IPS DF 4.7 (cell line): Measurements from ENCODE around the gene SLC43A2.
"Not testable (repeated sequence)": the region's sequence is repeated elsewhere in the genome, so short reads cannot be mapped to it uniquely, and the experiment has no call there.

Experiments used
- DNase-seq: peaks from one replicate; pipeline ENCODE4 v3.0.0-alpha.2; 2013; ENCODE audit warnings: low spot score; ENCODE audit errors: extremely low read depth

SLC43A2 gene

GRCh38 chr17:1539811-1540210 lies 88.8 kb downstream of the SLC43A2 start:
- no peak for DNase-seq

DNA sequence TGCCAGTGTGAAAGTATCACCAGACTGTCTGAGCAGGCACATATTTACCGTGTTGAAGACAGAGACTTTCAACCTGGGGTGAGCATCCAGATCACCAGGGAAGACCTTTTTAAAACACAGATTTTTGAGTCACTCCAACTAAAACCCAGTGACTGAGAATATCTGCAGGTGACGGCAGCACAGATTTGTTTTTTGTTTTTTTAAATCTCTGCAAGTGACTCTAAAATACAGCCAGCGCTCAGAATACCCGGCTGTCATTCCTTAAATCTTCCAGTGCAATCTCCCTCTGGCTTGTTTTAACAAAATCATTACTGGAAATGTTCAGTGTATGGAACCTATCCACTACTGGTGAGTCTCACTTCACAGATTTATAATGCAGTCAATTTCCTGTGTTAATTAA lies 92.9 kb downstream of the SLC43A2 start:
- no peak for DNase-seq

DNA sequence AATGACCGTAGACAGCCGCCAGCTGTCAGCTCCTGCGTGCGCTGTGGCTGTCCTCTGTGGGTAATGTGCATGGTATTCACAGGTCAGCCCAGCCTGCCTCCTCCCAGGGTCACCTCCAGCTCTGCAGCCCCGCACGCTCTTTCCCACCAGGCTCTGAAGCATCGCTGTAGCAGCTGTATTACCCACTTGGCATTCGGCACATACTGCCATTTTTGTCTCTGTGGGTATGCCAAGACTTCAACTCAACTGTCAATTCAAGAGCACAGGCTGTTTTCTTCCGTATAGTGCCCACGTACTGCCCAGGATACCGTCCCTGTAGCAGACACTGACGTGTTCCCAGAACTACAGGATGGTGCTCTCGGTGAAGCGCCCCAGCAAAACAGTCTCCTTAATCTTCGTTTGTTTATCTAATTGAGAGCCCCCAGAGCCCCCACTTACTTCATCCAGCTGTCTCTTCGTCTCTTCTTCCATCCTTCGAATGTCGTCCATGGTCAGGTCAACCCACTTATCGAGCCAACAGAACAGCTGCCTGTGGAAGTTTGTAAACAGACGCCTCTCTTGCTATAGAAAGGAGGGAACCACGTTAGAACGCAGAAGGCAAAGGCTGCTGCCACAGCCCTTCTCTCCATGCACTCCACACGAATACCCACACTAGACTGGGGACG lies 94.8 kb downstream of the SLC43A2 start:
- no peak for DNase-seq

GRCh38 chr17:1532836-1533602 lies 95.6 kb downstream of the SLC43A2 start:
- no peak for DNase-seq

DNA sequence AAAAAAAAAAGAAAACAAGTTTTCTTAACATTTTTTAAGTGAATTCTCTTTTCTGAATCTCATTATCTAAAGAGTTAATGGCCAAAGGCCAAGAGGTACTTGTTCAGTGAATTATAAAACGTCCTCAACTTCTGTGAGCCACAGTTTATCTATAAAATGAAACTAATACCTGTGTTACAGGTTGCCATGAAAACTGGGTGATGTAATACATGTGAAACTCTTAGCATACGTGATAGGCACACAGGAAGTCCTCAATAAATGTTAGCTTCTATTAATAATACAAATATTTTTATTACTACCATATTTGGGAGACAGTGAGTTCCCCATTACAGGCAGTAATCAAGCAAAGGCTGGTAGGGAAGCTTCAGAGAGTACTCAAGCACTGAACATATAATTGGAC lies 98.8 kb downstream of the SLC43A2 start:
- no peak for DNase-seq

DNA sequence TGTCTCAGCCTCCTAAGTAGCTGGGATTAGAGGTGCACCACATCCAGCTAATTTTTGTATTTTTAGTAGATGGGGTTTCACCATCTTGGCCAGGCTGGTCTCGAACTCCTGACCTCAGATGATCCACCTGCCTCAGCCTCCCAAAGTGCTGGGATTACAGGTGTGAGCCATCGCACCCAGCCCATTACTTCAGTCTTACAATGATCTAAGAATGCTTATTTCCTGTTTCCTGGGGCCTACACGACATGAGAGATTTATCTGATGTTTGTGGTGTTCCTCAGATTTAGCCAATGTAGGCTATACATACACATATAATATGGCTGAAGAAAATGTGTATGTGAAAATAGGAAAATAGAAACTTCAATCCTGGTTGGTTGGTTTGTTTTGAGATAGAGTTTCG lies 101.8 kb downstream of the SLC43A2 start:
- DNase-seq = not testable (repeated sequence)

DNA sequence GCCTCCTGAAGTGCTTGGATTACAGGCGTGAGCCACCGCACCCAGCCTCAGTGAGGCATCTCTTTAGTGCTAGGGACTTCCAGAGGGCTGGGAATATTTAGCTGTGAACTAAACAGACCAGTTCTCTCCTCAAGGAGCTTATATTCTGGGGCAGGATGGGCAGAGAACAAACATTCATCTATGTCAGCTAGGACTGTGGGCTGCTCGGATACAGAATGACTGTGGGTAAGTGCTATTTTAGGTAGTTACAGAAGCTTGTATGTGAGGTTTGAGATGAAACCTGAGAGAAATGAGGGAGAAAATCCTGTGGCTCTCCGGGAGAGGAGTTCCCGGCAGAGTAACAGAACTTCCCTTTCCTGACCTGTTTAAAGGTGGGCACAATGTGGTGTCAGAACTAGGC lies 106.0 kb downstream of the SLC43A2 start:
- no peak for DNase-seq

DNA sequence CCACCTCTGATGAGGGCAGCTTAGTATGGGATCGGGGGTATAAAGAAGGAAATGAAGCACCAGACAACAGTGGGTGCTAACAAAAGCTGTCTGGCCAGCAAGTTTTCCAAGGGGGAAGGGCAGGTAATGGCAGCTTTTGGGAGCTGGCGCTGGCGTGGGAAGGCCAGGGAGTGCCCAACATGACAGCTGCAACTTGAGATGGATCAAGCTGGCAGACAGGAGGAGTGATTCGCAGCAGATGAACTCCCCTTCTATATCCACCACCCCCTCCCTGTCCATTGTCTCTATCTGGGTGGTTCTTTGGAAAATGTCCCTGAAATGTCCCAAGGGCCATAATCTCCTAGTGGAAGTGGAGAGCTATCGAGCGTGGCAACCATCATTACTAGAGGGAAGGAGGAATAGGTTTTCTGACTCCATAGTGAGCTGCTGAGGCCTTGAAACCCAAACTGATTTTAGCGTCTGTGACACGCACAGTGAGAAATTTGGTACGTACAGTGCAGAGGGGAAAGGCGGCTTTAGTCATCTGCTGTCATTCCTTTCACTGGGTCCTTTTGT lies 107.5 kb downstream of the SLC43A2 start:
- DNase-seq = no peak

GRCh38 chr17:1519678-1520077 lies 109.0 kb downstream of the SLC43A2 start:
- DNase-seq = no peak
